Measurements from ENCODE around the gene DNMT1.

DNMT1 gene

DNA sequence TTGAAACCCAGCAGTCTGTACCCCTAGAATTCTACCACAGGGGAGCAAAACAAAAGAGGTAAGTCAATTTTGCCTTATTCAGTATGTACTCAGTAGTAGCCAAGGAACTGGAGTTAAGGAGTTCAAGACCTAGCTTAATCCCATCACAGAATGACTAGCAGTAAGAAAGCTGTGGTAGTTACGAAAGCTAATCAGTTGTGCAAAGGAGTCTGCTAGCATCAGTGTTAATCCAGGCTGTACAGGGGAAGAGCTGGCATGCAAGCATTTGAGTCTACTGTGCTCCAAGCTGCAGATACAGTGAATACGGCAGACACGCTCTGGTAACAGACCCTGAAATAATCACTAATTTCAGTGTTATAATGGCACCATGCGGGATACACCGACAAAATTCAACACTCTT, 4.7 kb downstream of the DNMT1 start:
- TF ChIP-seq SIN3A (IDR thresholded peaks at IDR 0.05; ENCODE audit: borderline replicate concordance, insufficient read depth, low read length) (no peak), REST (IDR thresholded peaks at IDR 0.05; ENCODE audit: insufficient read depth in 1 of 2, low read depth in 2 of 2, low read length in 2 of 2) (no peak), POLR2AphosphoS5 (IDR thresholded peaks at IDR 0.05; ENCODE audit: low read depth, low read length) (no peak), FOXP2 (optimal IDR thresholded peaks at IDR 0.05; ENCODE audit: borderline replicate concordance, extremely low read depth, extremely low read length, insufficient read depth) (no peak), TAF1 (IDR thresholded peaks at IDR 0.05; ENCODE audit: borderline replicate concordance, insufficient read depth, low read length) (no peak)

DNA sequence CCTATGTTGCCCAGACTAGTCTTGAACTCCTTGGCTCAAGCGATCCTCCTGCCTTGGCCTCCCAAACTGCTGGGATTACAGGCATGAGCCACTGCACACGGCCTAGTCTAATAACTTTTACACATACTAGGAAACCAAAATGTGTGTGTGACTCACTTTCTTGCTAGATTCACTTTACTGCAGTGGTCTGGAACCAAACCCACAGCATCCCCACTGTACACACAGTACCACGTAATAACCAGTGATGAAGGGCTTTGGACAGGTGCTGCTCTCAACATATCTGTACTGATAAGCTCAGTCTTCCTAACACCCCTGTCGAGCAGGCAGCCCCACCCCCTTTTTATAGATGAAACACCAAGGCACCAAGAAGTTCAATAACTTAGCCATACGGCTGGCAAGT, 5.1 kb downstream of the DNMT1 start:
- TF ChIP-seq POLR2AphosphoS5 (IDR thresholded peaks at IDR 0.05; ENCODE audit: low read depth, low read length) (no peak), TAF1 (IDR thresholded peaks at IDR 0.05; ENCODE audit: borderline replicate concordance, insufficient read depth, low read length) (no peak), FOXP2 (optimal IDR thresholded peaks at IDR 0.05; ENCODE audit: borderline replicate concordance, extremely low read depth, extremely low read length, insufficient read depth) (no peak), REST (IDR thresholded peaks at IDR 0.05; ENCODE audit: insufficient read depth in 1 of 2, low read depth in 2 of 2, low read length in 2 of 2) (no peak), SIN3A (IDR thresholded peaks at IDR 0.05; ENCODE audit: borderline replicate concordance, insufficient read depth, low read length) (no peak)

GRCh38 chr19:10187315-10187714, 7.4 kb downstream of the DNMT1 start:
- TF ChIP-seq SIN3A (IDR thresholded peaks at IDR 0.05; ENCODE audit: borderline replicate concordance, insufficient read depth, low read length): no peak
- no peak for TF ChIP-seq POLR2AphosphoS5 (IDR thresholded peaks at IDR 0.05; ENCODE audit: low read depth, low read length)
- no peak for TF ChIP-seq TAF1 (IDR thresholded peaks at IDR 0.05; ENCODE audit: borderline replicate concordance, insufficient read depth, low read length)
- no peak for TF ChIP-seq FOXP2 (optimal IDR thresholded peaks at IDR 0.05; ENCODE audit: borderline replicate concordance, extremely low read depth, extremely low read length, insufficient read depth)
- TF ChIP-seq REST (IDR thresholded peaks at IDR 0.05; ENCODE audit: insufficient read depth in 1 of 2, low read depth in 2 of 2, low read length in 2 of 2): no peak

DNA sequence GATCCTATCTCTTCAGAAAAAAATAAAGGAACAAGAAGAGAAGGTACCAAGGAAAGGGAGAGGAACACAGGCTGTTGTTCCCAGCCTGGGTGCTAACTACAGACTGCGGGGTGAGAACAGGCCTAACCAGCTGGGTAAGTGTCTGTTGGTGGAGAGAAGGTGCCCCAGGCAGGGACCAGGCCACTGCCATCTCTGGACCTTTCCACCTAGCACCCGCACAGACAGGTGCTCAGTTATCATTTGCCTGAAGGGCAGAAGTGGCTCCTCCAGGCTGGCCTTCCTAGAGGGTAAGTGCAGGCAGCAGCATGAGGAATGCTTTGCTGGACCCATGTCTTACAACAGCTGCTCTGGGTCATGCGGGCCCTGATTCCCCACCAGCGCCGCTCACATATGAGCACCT, 10.1 kb downstream of the DNMT1 start:
- TF ChIP-seq REST (IDR thresholded peaks at IDR 0.05; ENCODE audit: insufficient read depth in 1 of 2, low read depth in 2 of 2, low read length in 2 of 2) (no peak), FOXP2 (optimal IDR thresholded peaks at IDR 0.05; ENCODE audit: borderline replicate concordance, extremely low read depth, extremely low read length, insufficient read depth) (no peak), SIN3A (IDR thresholded peaks at IDR 0.05; ENCODE audit: borderline replicate concordance, insufficient read depth, low read length) (no peak), TAF1 (IDR thresholded peaks at IDR 0.05; ENCODE audit: borderline replicate concordance, insufficient read depth, low read length) (no peak), POLR2AphosphoS5 (IDR thresholded peaks at IDR 0.05; ENCODE audit: low read depth, low read length) (no peak)

- TF ChIP-seq FOXP2 (optimal IDR thresholded peaks at IDR 0.05; ENCODE audit: borderline replicate concordance, extremely low read depth, extremely low read length, insufficient read depth): no peak
- no peak for TF ChIP-seq SIN3A (IDR thresholded peaks at IDR 0.05; ENCODE audit: borderline replicate concordance, insufficient read depth, low read length)
- TF ChIP-seq POLR2AphosphoS5 (IDR thresholded peaks at IDR 0.05; ENCODE audit: low read depth, low read length): no peak
- no peak for TF ChIP-seq REST (IDR thresholded peaks at IDR 0.05; ENCODE audit: insufficient read depth in 1 of 2, low read depth in 2 of 2, low read length in 2 of 2)
- no peak for TF ChIP-seq TAF1 (IDR thresholded peaks at IDR 0.05; ENCODE audit: borderline replicate concordance, insufficient read depth, low read length)
Measured at GRCh38 chr19:10183926-10184325, 10.8 kb downstream of the DNMT1 start.

Measured in PFSK-1 (cell line).